ENCODE measurements around the gene MYBBP1A. TPM values are rescaled to one million over a fixed set of nuclear protein-coding genes. Genes with fewer than 3 reads are reported as not detected.

Gene MYBBP1A
- total RNA-seq, 1 experiment from 2014 or later: 130 TPM

DNA sequence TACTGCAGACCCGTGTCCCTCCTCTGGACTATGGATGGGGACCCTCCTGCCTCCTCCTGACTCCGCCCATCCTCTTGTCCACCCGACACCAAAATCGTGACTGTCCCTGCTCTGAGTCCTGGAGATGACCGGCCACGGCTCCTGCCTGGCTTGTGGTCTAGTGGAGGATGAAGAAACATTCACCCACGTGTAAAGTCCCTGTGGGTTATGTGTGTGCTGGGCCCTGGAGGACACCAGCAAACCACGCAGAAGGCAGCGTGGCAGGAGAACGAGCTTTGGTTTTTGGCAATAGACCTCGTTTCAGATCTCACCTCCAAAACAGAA lies 44.6 kb downstream of the MYBBP1A start:
- Histone ChIP-seq H3K9ac (ENCODE audit: low read length) (no peak overlapping the region), H3K36me3 (ENCODE audit: control insufficient read depth in 1 of 2, insufficient read depth in 2 of 2, low read length in 2 of 2) (no peaks in the 10 kb centered on the region), H3K9me2 (ENCODE audit: insufficient read depth) (no peaks in the 10 kb centered on the region), H3K79me2 (ENCODE audit: insufficient read depth, low read length) (no peaks in the 10 kb centered on the region), H3K9me3 (ENCODE audit: control insufficient read depth in 1 of 2, insufficient read depth in 1 of 2, low read depth in 1 of 2, low read length in 2 of 2) (no peaks in the 10 kb centered on the region), H3K27ac (ENCODE audit: low read depth, low read length) (no peak overlapping the region), H4K20me1 (ENCODE audit: insufficient read depth) (no peaks in the 10 kb centered on the region), H3K4me2 (ENCODE audit: low read length) (no peak overlapping the region), H3K4me1 (ENCODE audit: control insufficient read depth in 1 of 2, insufficient read depth in 2 of 2, low read length in 2 of 2) (peaks cover 19 to 28% of the 10 kb centered on the region in 2 experiments), H2AFZ (ENCODE audit: low read depth, low read length, poor library complexity, severe bottlenecking) (no peak overlapping the region), H3K27me3 (ENCODE audit: insufficient read depth, low read length) (no peaks in the 10 kb centered on the region), H3K4me3 (replicated peaks in 1 of 2; ENCODE audit: low read depth in 1 of 2, low read length in 2 of 2) (no peak overlapping the region)
- no peak for ATAC-seq
- ChIA-PET RAD21 (ENCODE audit: low non-redundant PET in 1 of 2, low total read pairs in 2 of 2, uncharacterized antibody in 2 of 2, unreplicated experiment in 2 of 2) (no interaction called here), CTCF (no interaction called here), POLR2A (interaction anchor here (0.6 kb wide), 1 partner anchor 69 kb away, joined by 3 read pairs; no protein-coding TSS in a partner anchor)
- TF ChIP-seq CEBPB (IDR thresholded peaks at IDR 0.05; ENCODE audit: low read depth): no peak
- no peak for TF ChIP-seq YY1 (IDR thresholded peaks at IDR 0.05; ENCODE audit: extremely low read depth, insufficient replicate concordance, low read depth, low read length)
- no peak for TF ChIP-seq MAX (IDR thresholded peaks at IDR 0.05)
- TF ChIP-seq TCF7L2 (IDR thresholded peaks at IDR 0.05; ENCODE audit: borderline replicate concordance, extremely low read depth, insufficient read depth, insufficient read length): no peak
- TF ChIP-seq CBX3 (IDR thresholded peaks at IDR 0.05; ENCODE audit: low read depth): no peak
- TF ChIP-seq POLR2AphosphoS5 (IDR thresholded peaks at IDR 0.05; ENCODE audit: low read depth, low read length): no peak
- no peak for TF ChIP-seq POLR2A (IDR thresholded peaks at IDR 0.05; ENCODE audit: borderline replicate concordance, extremely low read depth, insufficient read depth, insufficient read length)
- intact Hi-C loops (cut with micrococcal nuclease): no loop called here
- BruUV-seq (replicated peaks): no TSS peak
- DNase-seq (ENCODE audit: low read depth, low spot score): no peak

- no peak for DNase-seq (ENCODE audit: low read depth, low spot score)
- no peak overlapping the region for H3K27ac ChIP-seq (ENCODE audit: low read depth, low read length)
- BruUV-seq (replicated peaks): no TSS peak
- ATAC-seq: no peak
- H4K20me1 ChIP-seq (ENCODE audit: insufficient read depth): no peaks in the 10 kb centered on the region
- no peaks in the 10 kb centered on the region for H3K9me2 ChIP-seq (ENCODE audit: insufficient read depth)
- H3K4me2 ChIP-seq (ENCODE audit: low read length): no peak overlapping the region
- intact Hi-C loops (cut with micrococcal nuclease): no loop called here
- no peaks in the 10 kb centered on the region for H3K9me3 ChIP-seq (ENCODE audit: control insufficient read depth in 1 of 2, insufficient read depth in 1 of 2, low read depth in 1 of 2, low read length in 2 of 2)
- H2AFZ ChIP-seq (ENCODE audit: low read depth, low read length, poor library complexity, severe bottlenecking): no peak overlapping the region
- no peaks in the 10 kb centered on the region for H3K27me3 ChIP-seq (ENCODE audit: insufficient read depth, low read length)
- POLR2A ChIA-PET: interaction anchor here (0.6 kb wide), 1 partner anchor 69 kb away, joined by 3 read pairs; no protein-coding TSS in a partner anchor
- TF ChIP-seq TCF7L2 (IDR thresholded peaks at IDR 0.05; ENCODE audit: borderline replicate concordance, extremely low read depth, insufficient read depth, insufficient read length) (no peak), CBX3 (IDR thresholded peaks at IDR 0.05; ENCODE audit: low read depth) (no peak)
- no peaks in the 10 kb centered on the region for H3K36me3 ChIP-seq (ENCODE audit: control insufficient read depth in 1 of 2, insufficient read depth in 2 of 2, low read length in 2 of 2)
- peaks cover 14 to 28% of the 10 kb centered on the region in 2 experiments for H3K4me1 ChIP-seq (ENCODE audit: control insufficient read depth in 1 of 2, insufficient read depth in 2 of 2, low read length in 2 of 2)
- no peak overlapping the region for H3K4me3 ChIP-seq (replicated peaks in 1 of 2; ENCODE audit: low read depth in 1 of 2, low read length in 2 of 2)
- H3K9ac ChIP-seq (ENCODE audit: low read length): no peak overlapping the region
- CTCF ChIA-PET: no interaction called here
- RAD21 ChIA-PET (ENCODE audit: low non-redundant PET in 1 of 2, low total read pairs in 2 of 2, uncharacterized antibody in 2 of 2, unreplicated experiment in 2 of 2): no interaction called here
- H3K79me2 ChIP-seq (ENCODE audit: insufficient read depth, low read length): no peaks in the 10 kb centered on the region
Observed at GRCh38 chr17:4509923-4510617, 45.1 kb downstream of the MYBBP1A start.
